HG02610 (cell line): ENCODE data around the gene USB1.

Source experiments
- ATAC-seq: cut with Tn5 transposase; IDR thresholded peaks from one replicate; pipeline ENCODE4 v1.9.1; 2021; ENCODE audit warnings: mild to moderate bottlenecking, moderate library complexity; ENCODE audit not compliant: unreplicated experiment

Gene USB1

DNA sequence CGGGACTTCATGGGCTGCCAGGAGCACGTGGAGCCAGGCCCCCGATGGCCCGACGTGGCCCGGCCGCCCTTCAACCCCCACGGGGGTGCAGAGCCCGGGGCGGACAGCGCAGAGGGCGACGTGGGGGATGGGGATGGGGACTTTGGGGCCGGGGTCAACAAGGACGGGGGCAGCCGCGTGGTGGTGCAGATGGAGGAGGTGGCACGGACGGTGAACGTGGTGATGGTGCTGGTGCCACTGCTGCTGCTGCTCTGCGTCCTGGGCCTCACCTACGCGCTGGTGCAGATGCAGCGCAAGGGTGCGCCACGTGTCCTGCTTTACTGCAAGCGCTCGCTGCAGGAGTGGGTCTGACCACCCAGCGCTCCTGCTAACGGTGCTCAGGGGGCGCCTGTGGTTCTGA is 43.9 kb downstream of the USB1 start:
- ATAC-seq, result no peak

DNA sequence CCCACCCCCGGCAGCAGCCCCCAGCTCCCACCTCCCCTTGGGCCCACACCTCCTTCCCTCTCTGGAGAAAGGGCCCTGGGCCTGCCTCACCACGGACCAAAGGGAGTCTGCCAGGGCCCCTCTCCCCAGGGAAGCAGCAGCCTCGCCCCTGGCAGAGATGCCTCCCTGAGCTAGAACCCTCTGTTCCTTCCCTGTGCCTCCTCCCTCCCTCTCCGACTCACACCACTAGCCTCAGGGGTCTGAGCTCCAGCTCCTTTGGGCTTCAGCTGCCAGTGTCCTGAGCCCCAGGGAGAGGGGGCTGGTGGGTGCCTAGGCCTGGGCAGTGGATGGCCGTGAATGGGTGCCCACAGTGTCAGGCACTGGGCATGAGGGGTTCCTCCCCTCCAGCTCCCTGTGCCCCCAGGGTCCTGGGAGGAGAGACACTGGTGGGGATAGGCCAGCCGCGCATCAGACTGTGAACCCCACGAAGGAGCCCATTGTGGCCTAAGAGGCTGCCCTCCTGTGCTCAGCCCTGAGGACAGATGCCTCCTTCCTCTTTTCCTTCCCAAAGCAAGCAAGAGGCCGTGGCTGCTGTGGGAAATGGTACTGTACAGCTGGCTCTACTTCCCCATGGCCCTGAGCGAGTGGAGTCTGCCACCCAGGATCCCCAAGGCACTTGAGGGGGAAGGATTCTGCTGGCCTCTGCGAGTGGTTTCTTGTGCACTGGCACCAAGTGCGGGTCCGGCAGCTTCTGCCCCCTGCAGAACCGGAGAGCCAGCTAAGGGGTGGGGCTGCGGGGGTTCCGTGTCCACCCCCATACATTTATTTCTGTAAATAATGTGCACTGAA is 45.1 kb downstream of the USB1 start:
- ATAC-seq, result no peak

- ATAC-seq, result no peak
These were observed 45.7 kb downstream of the USB1 start for GRCh38 chr16:58046936-58047335.

GRCh38 chr16:58047557-58048348 is 46.5 kb downstream of the USB1 start:
- no peak for ATAC-seq

- ATAC-seq, result no peak
These were observed 47.5 kb downstream of the USB1 start for GRCh38 chr16:58048494-58049231.

DNA sequence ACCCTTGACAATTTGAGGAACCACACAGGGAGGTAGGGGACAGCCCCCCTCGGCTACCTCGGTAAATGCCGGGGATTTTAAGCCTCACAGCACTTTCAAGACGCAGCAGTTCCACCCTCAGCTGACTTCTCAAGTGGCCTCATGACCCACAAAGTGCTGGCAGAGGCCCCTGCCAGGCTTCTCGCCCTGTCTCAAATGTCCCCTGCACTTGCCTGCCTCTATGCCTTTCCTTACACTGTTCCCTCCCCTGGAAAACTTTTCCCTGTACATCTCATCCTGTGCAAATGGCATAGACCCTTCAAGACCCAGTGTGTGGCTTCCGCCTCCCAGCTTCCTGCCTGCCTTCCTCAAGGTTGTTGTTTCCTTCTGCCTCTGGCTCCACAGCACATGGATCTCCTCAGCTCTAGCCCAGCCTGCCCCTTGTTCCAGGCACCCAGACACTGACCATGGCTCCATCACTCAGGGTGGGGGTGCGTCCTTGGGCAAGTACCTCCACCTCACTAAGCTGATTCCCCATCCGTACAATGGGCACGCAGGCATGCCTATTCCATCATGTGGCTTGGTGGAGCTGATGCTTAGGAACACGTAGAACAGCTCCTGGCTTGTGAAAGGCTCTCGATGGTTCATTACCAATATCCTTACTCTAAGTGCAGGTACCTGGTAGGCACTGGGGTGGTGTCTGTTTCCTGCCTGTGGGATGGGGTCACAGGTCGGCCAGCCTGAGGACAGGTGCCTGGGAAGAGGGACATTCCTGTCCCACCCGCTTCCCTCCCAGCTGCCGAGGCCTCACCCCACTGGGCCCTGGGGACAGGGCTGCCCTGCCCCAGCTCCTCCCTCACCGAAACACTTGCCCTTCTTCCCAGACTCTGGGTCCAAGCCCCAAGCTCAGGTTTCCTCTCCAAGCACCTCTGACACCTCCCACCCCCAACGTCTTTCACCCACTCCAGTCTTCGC is 48.3 kb downstream of the USB1 start:
- ATAC-seq, result no peak

GRCh38 chr16:58051296-58051695 is 50.1 kb downstream of the USB1 start:
- no peak for ATAC-seq

DNA sequence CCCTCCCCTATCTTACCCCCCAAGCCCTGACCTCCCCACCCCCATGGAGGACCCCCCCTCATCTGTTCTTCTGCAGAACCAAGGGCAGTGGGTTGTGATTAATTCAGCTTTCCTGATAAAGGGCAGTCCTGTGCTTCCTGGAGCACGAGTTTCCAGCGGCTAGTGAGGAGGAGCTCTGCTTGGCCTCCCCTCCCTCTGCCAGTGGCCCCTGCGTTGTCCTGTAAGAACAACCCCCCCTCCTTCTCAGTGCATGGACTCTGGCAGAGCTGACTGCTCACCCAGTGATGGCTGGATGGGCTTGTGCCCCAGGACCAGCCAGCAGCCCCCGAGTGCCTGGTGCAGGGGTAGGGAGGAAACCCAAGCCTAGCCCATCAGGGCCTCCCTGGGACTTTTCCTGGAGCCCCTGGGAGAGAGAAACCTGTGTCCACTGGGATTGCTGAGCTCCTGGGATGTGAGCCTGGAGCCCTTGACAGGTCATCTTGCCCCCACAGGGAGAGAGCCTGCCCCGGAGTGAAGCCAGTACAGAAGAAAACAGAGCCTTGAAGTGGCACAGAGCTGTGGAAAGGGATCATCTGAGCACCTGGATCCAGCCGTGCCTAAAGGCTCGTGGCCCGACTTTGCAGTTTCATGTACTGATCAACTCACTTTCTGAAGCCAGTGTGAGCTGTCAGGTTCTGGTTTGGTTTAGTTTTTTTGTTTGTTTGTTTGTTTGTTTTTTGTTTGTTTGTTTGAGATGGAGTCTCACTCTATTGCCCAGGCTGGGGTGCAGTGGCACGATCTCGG is 50.8 kb downstream of the USB1 start:
- ATAC-seq, result no peak

- ATAC-seq, result no peak
These were observed 52.4 kb downstream of the USB1 start for GRCh38 chr16:58053682-58054005.

DNA sequence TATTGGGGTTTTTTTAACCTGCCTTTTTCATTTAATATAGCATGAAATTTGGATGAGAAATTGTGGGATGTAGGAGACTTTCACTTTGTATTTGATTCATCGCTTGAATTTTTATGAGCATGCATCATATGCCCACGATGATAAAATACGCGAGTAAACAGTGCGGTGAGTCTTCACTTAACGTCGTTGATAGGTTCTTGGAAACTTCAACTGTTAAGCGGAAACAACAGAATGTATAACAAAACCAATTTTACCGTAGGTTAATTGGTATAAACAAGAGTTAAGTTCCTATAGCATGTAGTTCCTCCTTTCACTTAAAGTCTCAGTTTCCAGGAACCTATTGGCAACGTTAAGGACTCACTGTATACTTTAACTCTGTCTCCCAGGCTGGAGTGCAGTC is 53.1 kb downstream of the USB1 start:
- no peak for ATAC-seq

DNA sequence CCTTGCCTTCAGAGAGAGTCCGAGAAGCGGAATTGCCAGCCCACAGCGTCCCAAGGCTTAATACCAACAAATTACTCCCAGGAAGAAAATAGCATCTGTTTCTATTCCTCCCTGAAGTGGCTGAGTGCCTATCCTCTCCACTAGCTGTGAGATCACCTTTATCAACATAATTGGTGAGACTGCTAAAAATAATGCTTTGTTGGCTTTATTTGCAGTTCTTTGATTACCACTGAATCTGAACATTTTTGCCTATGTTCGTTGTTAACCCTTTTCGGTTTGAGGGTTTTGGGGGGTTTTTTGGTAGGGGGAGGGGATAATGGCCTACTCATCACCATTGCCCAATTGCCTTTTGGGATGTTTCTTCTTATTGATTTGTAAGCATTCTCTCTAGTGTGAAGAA is 55.4 kb downstream of the USB1 start:
- ATAC-seq, result no peak

DNA sequence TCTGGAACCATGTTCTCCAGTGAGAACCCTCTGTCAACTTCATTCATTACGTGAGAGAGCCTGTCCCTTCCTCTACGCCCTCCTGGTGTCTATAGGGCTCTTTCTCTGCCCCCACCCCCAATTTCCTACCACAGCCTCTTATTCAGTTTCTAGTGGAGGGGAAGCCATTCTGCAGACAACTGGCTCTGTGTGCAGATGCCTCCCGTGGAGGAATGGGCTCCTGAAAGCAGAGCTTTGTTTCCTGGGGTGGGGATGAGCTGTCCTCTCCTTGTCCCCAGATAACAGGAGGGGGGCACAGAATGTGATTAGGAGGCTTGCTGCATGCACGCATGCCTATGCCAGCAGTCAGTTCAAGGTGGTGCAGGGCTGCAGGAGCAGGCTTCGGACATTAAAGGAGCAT is 55.9 kb downstream of the USB1 start:
- no peak for ATAC-seq

- no peak for ATAC-seq
These were observed 56.6 kb downstream of the USB1 start for GRCh38 chr16:58057784-58058183.

- no peak for ATAC-seq
These were observed 61.6 kb downstream of the USB1 start for GRCh38 chr16:58062821-58063220.

- ATAC-seq, result no peak
These were observed 62.3 kb downstream of the USB1 start for GRCh38 chr16:58063377-58064076.

- no peak for ATAC-seq
These were observed 69.4 kb downstream of the USB1 start for GRCh38 chr16:58070585-58070984.
